ENCODE measurements around the gene DMD.

DMD gene

DNA sequence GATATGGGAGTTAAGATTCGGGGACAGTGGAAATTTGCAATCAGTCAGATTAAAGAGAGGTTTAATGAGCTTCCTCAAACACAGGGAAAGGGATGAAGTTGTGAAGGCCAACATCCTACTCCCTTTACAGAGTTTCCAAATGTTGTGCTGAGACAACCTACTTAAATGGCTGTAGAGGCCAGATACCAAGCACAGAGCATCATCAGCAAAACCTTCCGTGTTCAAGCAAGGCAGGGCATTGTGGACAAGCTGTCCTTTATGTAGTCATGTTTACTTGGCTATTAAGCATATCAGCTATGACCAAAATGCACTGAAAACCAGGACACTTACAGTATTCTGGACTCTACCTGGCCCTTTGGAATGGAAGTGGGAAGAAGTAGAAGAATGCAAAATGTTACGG is 197.3 kb downstream of the DMD start:
- no peaks in the 10 kb centered on the region for H3K36me3 ChIP-seq (replicated peaks; ENCODE audit: insufficient read depth, low read length)
- no peaks in the 10 kb centered on the region for H3K27me3 ChIP-seq (replicated peaks; ENCODE audit: insufficient read depth, low read length)
- no peak overlapping the region for H2AFZ ChIP-seq (ENCODE audit: low read length)
- no peaks in the 10 kb centered on the region for H3K4me1 ChIP-seq (ENCODE audit: low read length)
- H4K20me1 ChIP-seq (ENCODE audit: insufficient read depth, low read length), result no peaks in the 10 kb centered on the region
- no peak overlapping the region for H3K27ac ChIP-seq (ENCODE audit: low read length)
- no peaks in the 10 kb centered on the region for H3K9me2 ChIP-seq (replicated peaks; ENCODE audit: insufficient read depth, low read length)
- no peaks in the 10 kb centered on the region for H3F3A ChIP-seq (ENCODE audit: insufficient read depth, low read length)
- H3K4me2 ChIP-seq (ENCODE audit: low read depth, low read length), result no peak overlapping the region
- no peaks in the 10 kb centered on the region for H3K9me3 ChIP-seq (replicated peaks; ENCODE audit: insufficient read depth, low read length)
- H3K4me3 ChIP-seq (ENCODE audit: low read length), result no peak overlapping the region
- TF ChIP-seq, protein P1, sequence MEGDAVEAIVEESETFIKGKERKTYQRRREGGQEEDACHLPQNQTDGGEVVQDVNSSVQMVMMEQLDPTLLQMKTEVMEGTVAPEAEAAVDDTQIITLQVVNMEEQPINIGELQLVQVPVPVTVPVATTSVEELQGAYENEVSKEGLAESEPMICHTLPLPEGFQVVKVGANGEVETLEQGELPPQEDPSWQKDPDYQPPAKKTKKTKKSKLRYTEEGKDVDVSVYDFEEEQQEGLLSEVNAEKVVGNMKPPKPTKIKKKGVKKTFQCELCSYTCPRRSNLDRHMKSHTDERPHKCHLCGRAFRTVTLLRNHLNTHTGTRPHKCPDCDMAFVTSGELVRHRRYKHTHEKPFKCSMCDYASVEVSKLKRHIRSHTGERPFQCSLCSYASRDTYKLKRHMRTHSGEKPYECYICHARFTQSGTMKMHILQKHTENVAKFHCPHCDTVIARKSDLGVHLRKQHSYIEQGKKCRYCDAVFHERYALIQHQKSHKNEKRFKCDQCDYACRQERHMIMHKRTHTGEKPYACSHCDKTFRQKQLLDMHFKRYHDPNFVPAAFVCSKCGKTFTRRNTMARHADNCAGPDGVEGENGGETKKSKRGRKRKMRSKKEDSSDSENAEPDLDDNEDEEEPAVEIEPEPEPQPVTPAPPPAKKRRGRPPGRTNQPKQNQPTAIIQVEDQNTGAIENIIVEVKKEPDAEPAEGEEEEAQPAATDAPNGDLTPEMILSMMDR (IDR thresholded peaks at IDR 0.05; ENCODE audit: low read length), result no peak
- TF ChIP-seq EZH2 (optimal IDR thresholded peaks at IDR 0.05; ENCODE audit: low read depth, low read length) (no peak), EZH2phosphoT487 (IDR thresholded peaks at IDR 0.05; ENCODE audit: low read length) (no peak)
- no peaks in the 10 kb centered on the region for H3K79me2 ChIP-seq (ENCODE audit: low read length)
- no peak for DNase-seq
- H3K9ac ChIP-seq (ENCODE audit: low read length), result no peak overlapping the region

- Histone ChIP-seq H3K9me3 (replicated peaks; ENCODE audit: insufficient read depth, low read length) (no peaks in the 10 kb centered on the region), H3K27me3 (replicated peaks; ENCODE audit: insufficient read depth, low read length) (no peaks in the 10 kb centered on the region), H4K20me1 (ENCODE audit: insufficient read depth, low read length) (no peaks in the 10 kb centered on the region), H3K4me1 (ENCODE audit: low read length) (0 out of 2 replicates have a peak, but pooled peaks cover 4% of the 10 kb centered on the region), H2AFZ (ENCODE audit: low read length) (no peak overlapping the region), H3K9me2 (replicated peaks; ENCODE audit: insufficient read depth, low read length) (no peaks in the 10 kb centered on the region), H3F3A (ENCODE audit: insufficient read depth, low read length) (peaks cover 5% of the 10 kb centered on the region; the same call in 1 of the 2 replicates), H3K9ac (ENCODE audit: low read length) (no peak overlapping the region), H3K27ac (ENCODE audit: low read length) (peak overlapping the region; percentile 26; the same call in 1 of the 2 replicates), H3K4me2 (ENCODE audit: low read depth, low read length) (peak overlapping the region; percentile 49), H3K36me3 (replicated peaks; ENCODE audit: insufficient read depth, low read length) (no peaks in the 10 kb centered on the region), H3K79me2 (ENCODE audit: low read length) (no peaks in the 10 kb centered on the region), H3K4me3 (ENCODE audit: low read length) (peak overlapping the region; percentile 9; the same call in 1 of the 2 replicates)
- peak; percentile 19 for DNase-seq
- TF ChIP-seq, protein P1 (IDR thresholded peaks at IDR 0.05; ENCODE audit: low read length), result no peak
- TF ChIP-seq EZH2 (optimal IDR thresholded peaks at IDR 0.05; ENCODE audit: low read depth, low read length), result no peak
- TF ChIP-seq EZH2phosphoT487 (IDR thresholded peaks at IDR 0.05; ENCODE audit: low read length), result no peak
These were observed 210.2 kb downstream of the DMD start for GRCh38 chrX:33001107-33001506.

- Histone ChIP-seq H3F3A (ENCODE audit: insufficient read depth, low read length) (peaks cover 5% of the 10 kb centered on the region; the same call in 1 of the 2 replicates), H3K36me3 (replicated peaks; ENCODE audit: insufficient read depth, low read length) (no peaks in the 10 kb centered on the region), H3K27me3 (replicated peaks; ENCODE audit: insufficient read depth, low read length) (no peaks in the 10 kb centered on the region), H3K4me2 (ENCODE audit: low read depth, low read length) (no peak overlapping the region), H3K9me2 (replicated peaks; ENCODE audit: insufficient read depth, low read length) (no peaks in the 10 kb centered on the region), H3K4me1 (ENCODE audit: low read length) (0 out of 2 replicates have a peak, but pooled peaks cover 4% of the 10 kb centered on the region), H3K27ac (ENCODE audit: low read length) (no peak overlapping the region), H3K9ac (ENCODE audit: low read length) (no peak overlapping the region), H3K4me3 (ENCODE audit: low read length) (no peak overlapping the region), H2AFZ (ENCODE audit: low read length) (no peak overlapping the region), H3K79me2 (ENCODE audit: low read length) (no peaks in the 10 kb centered on the region), H4K20me1 (ENCODE audit: insufficient read depth, low read length) (no peaks in the 10 kb centered on the region), H3K9me3 (replicated peaks; ENCODE audit: insufficient read depth, low read length) (no peaks in the 10 kb centered on the region)
- DNase-seq, result no peak
- TF ChIP-seq EZH2phosphoT487 (IDR thresholded peaks at IDR 0.05; ENCODE audit: low read length) (no peak), EZH2 (optimal IDR thresholded peaks at IDR 0.05; ENCODE audit: low read depth, low read length) (no peak)
- TF ChIP-seq, protein P1 (IDR thresholded peaks at IDR 0.05; ENCODE audit: low read length), result no peak
These were observed 212.6 kb downstream of the DMD start for GRCh38 chrX:32998776-32999175.

Data from MM.1S (cell line).